ENCODE measurements around the gene PARD3.
"Not testable (repeated sequence)": the region's sequence is repeated elsewhere in the genome, so short reads cannot be mapped to it uniquely, and the experiment has no call there.

DNA sequence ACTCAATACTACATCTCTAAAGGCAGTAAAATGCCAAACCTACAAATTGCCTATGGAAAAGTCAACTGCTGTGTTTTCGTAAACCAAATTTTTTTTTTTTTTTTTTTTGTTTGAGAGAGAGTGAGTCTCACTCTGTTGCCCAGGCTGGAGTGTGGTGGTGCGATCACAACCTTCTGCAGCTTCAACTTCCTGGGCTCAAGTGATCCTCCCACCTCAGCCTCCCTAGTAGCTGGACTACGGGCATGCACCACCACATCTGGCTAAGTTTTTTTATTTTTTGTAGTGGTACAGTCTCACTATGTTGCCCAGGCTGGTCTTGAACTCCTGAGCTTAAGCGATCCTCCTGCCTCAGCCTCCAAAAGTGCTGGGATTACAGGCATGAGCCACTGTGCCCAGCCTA, 74.0 kb downstream of the PARD3 start:
- TF ChIP-seq, protein P1, sequence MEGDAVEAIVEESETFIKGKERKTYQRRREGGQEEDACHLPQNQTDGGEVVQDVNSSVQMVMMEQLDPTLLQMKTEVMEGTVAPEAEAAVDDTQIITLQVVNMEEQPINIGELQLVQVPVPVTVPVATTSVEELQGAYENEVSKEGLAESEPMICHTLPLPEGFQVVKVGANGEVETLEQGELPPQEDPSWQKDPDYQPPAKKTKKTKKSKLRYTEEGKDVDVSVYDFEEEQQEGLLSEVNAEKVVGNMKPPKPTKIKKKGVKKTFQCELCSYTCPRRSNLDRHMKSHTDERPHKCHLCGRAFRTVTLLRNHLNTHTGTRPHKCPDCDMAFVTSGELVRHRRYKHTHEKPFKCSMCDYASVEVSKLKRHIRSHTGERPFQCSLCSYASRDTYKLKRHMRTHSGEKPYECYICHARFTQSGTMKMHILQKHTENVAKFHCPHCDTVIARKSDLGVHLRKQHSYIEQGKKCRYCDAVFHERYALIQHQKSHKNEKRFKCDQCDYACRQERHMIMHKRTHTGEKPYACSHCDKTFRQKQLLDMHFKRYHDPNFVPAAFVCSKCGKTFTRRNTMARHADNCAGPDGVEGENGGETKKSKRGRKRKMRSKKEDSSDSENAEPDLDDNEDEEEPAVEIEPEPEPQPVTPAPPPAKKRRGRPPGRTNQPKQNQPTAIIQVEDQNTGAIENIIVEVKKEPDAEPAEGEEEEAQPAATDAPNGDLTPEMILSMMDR (IDR thresholded peaks at IDR 0.05; ENCODE audit: insufficient read depth, low read depth, low read length), result not testable (repeated sequence)
- TF ChIP-seq EZH2 (IDR thresholded peaks at IDR 0.05; ENCODE audit: insufficient read depth, low read length), result not testable (repeated sequence)

Data from astrocyte (in vitro differentiated cells and primary cell).